GM23338 (cell line): Measurements from ENCODE around the gene DLG2. TPM values are rescaled to one million over a fixed set of nuclear protein-coding genes. Genes with fewer than 3 reads are reported as not detected.

ENCODE experiments used
- ATAC-seq: fragments of 200-7000 bp; cut with Tn5 transposase; 3 replicates; pipeline ENCODE4 v1.9.1; 2020
- DNase-seq: peaks from one replicate; pipeline ENCODE4 v3.0.0-alpha.2; 2015; ENCODE audit warnings: low spot score
- H2AFZ ChIP-seq: fragments of 200-600 bp; sonication (generic); 2 replicates; pipeline ENCODE4 v1.8.0; 2016; ENCODE audit warnings: antibody characterized with exemption, mild to moderate bottlenecking, moderate library complexity
- H3F3A ChIP-seq: fragments of 200-600 bp; sonication (generic); replicated peaks from 2 replicates; pipeline ENCODE4 v1.8.0; 2017; ENCODE audit warnings: antibody characterized with exemption, mixed run types, low read depth
- H3K27ac ChIP-seq: fragments of 200-600 bp; sonication (generic); 2 replicates; pipeline ENCODE4 v1.6.1; 2016; ENCODE audit warnings: low read depth
- H3K27me3 ChIP-seq: fragments of 200-600 bp; sonication (generic); 2 replicates; pipeline ENCODE4 v1.8.0; 2016; ENCODE audit warnings: mild to moderate bottlenecking, mixed run types, moderate library complexity; ENCODE audit not compliant: insufficient read depth
- H3K36me3 ChIP-seq: fragments of 200-600 bp; sonication (generic); 2 replicates; pipeline ENCODE4 v1.8.0; 2016; ENCODE audit warnings: mild to moderate bottlenecking; ENCODE audit not compliant: insufficient read depth
- H3K4me1 ChIP-seq: fragments of 200-600 bp; sonication (generic); 2 replicates; pipeline ENCODE4 v1.8.0; 2016; ENCODE audit warnings: mild to moderate bottlenecking, moderate library complexity; ENCODE audit not compliant: insufficient read depth
- H3K4me2 ChIP-seq: fragments of 200-600 bp; sonication (generic); 2 replicates; pipeline ENCODE4 v1.7.1; 2017; ENCODE audit warnings: mixed run types
- H3K4me3 ChIP-seq: fragments of 200-600 bp; sonication (generic); 2 replicates; pipeline ENCODE4 v1.6.1; 2016; ENCODE audit warnings: mixed run types
- H3K79me2 ChIP-seq: fragments of 200-600 bp; sonication (generic); replicated peaks from 2 replicates; pipeline ENCODE4 v1.8.0; 2017; ENCODE audit warnings: mild to moderate bottlenecking; ENCODE audit not compliant: insufficient read depth
- H3K9me2 ChIP-seq: fragments of 200-600 bp; sonication (generic); 2 replicates; pipeline ENCODE4 v1.8.0; 2017; ENCODE audit not compliant: insufficient read depth
- H4K20me1 ChIP-seq: fragments of 200-600 bp; sonication (generic); replicated peaks from 2 replicates; pipeline ENCODE4 v1.8.0; 2017; ENCODE audit warnings: mild to moderate bottlenecking; ENCODE audit not compliant: insufficient read depth
- H3K27ac Mint-ChIP-seq: 2 replicates; pipeline ENCODE4 v1.8.0; 2020; ENCODE audit warnings: inconsistent platforms, mild to moderate bottlenecking, moderate library complexity, mixed read lengths
- H3K27me3 Mint-ChIP-seq: 3 replicates; pipeline ENCODE4 v1.8.0; 2022; ENCODE audit warnings: low read depth, mild to moderate bottlenecking, moderate library complexity, mixed read lengths, inconsistent platforms; ENCODE audit not compliant: insufficient read depth, poor library complexity
- H3K36me3 Mint-ChIP-seq: 3 replicates; pipeline ENCODE4 v1.8.0; 2021; ENCODE audit warnings: low read depth, mild to moderate bottlenecking, inconsistent platforms, moderate library complexity, mixed read lengths
- H3K4me1 Mint-ChIP-seq: 3 replicates; pipeline ENCODE4 v1.8.0; 2020; ENCODE audit warnings: mild to moderate bottlenecking, inconsistent platforms, mixed read lengths
- H3K4me3 Mint-ChIP-seq: 3 replicates; pipeline ENCODE4 v1.8.0; 2021; ENCODE audit warnings: moderate library complexity, mild to moderate bottlenecking, inconsistent platforms, mixed read lengths
- H3K9me3 Mint-ChIP-seq: 3 replicates; pipeline ENCODE4 v1.8.0; 2020; ENCODE audit warnings: moderate library complexity, mild to moderate bottlenecking, inconsistent platforms, mixed read lengths
- CREB1 ChIP-seq: fragments of 250-450 bp; sonication (Bioruptor Pico); IDR thresholded peaks from 2 replicates; pipeline ENCODE4 v1.5.0; 2020; ENCODE audit warnings: low read depth, mild to moderate bottlenecking, moderate library complexity
- EZH2 ChIP-seq: fragments of 200-600 bp; sonication (generic); IDR thresholded peaks from one replicate; pipeline ENCODE4 v1.8.0; 2017; ENCODE audit warnings: antibody characterized with exemption, mild to moderate bottlenecking, low read depth; ENCODE audit not compliant: unreplicated experiment
- EZH2phosphoT487 ChIP-seq: fragments of 200-600 bp; sonication (generic); IDR thresholded peaks from one replicate; pipeline ENCODE4 v1.8.1; 2018; ENCODE audit warnings: antibody characterized with exemption; ENCODE audit not compliant: unreplicated experiment
- JUNB ChIP-seq: IDR thresholded peaks from one replicate; pipeline ENCODE4 v1.6.1; 2016; ENCODE audit warnings: antibody characterized with exemption; ENCODE audit not compliant: unreplicated experiment
- NANOG ChIP-seq: IDR thresholded peaks from 2 replicates; pipeline ENCODE4 v1.6.1; 2016; ENCODE audit warnings: antibody characterized with exemption, borderline replicate concordance
- POLR2AphosphoS5 ChIP-seq: IDR thresholded peaks from 2 replicates; pipeline ENCODE4 v1.6.1; 2016; ENCODE audit warnings: antibody characterized with exemption, low read depth
- STAT1 ChIP-seq: IDR thresholded peaks from one replicate; pipeline ENCODE4 v1.6.1; 2016; ENCODE audit warnings: antibody characterized with exemption; ENCODE audit not compliant: unreplicated experiment
- ZNF114 ChIP-seq: fragments of 250-450 bp; sonication (Bioruptor Pico); IDR thresholded peaks from 2 replicates; pipeline ENCODE4 v1.5.0; 2020; ENCODE audit warnings: mild to moderate bottlenecking, moderate library complexity
- ZNF331 ChIP-seq: fragments of 250-450 bp; sonication (Bioruptor Pico); IDR thresholded peaks from 2 replicates; pipeline ENCODE4 v1.5.0; 2020; ENCODE audit warnings: low read depth, mild to moderate bottlenecking, moderate library complexity
- polyA plus RNA-seq: library from polyadenylated mRNA; unstranded; fragments of >200 nt; fragmentation: Nextera tagmentation; extraction: Ambion mirVana; gene quantifications from 2 replicates; pipeline ENCODE4 v1.2.1, GENCODE V29; 2016
- total RNA-seq: library from RNA; depleted of rRNA; stranded (reverse); fragments of >200 nt; shearing (Covaris generic); gene quantifications from 2 replicates; pipeline ENCODE4 v1.2.3, GENCODE V29; 2014
- TF ChIP-seq, protein P1 (sequence below): IDR thresholded peaks from one replicate; pipeline ENCODE4 v1.6.1; 2018; ENCODE audit warnings: antibody characterized with exemption; ENCODE audit not compliant: unreplicated experiment
- TF ChIP-seq, protein P2 (sequence below), 2 experiments: fragments of 200-600 bp in 1 of 2; sonication (generic) in 1 of 2; conservative IDR thresholded peaks; 2 replicates each; pipeline versions ENCODE4 v1.5.1 to v1.6.1; 2016 to 2017; ENCODE audit warnings: antibody characterized with exemption in 2 of 2, low read depth in 2 of 2, mild to moderate bottlenecking in 2 of 2, moderate library complexity in 1 of 2
- TF ChIP-seq, protein P3 (sequence below): IDR thresholded peaks from 2 replicates; pipeline ENCODE4 v1.6.1; 2016; ENCODE audit warnings: antibody characterized with exemption
- TF ChIP-seq, protein P4 (sequence below): fragments of 250-450 bp; sonication (Bioruptor Pico); IDR thresholded peaks from 2 replicates; pipeline ENCODE4 v1.5.0; 2020; ENCODE audit warnings: mild to moderate bottlenecking, moderate library complexity

DLG2 gene
- total and polyA plus RNA-seq, 2 experiments from 2014 or later: 19.8 to 21.5 TPM

DNA sequence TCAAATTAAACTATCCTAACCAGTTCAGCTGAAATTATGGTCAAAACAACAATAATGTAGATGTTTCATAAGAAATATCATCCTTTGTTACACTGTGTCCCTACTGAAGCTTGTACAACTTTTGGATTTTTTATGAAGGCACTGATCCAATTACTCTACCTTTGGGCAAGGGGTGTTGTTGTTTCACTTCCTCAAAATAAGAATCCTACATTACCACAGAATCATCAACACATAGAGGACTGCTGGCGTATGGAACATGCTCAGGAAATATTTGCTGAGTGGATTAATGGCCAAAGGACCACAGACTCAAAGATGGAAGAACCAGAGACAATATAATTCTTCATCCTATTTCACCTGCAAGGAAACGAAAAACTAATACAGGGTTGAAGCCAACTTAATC, 1433.4 kb downstream of the DLG2 start:
- no peaks in the 10 kb centered on the region for H3K36me3 ChIP-seq
- no peak overlapping the region for H2AFZ ChIP-seq
- H3K9me2 ChIP-seq: no peaks in the 10 kb centered on the region; the same call in 1 of the 2 replicates
- no peaks in the 10 kb centered on the region for H3F3A ChIP-seq
- H3K27me3 ChIP-seq: no peaks in the 10 kb centered on the region
- no peak overlapping the region for H3K4me3 Mint-ChIP-seq
- peaks cover 22% of the 10 kb centered on the region for H3K9me3 Mint-ChIP-seq
- H3K36me3 Mint-ChIP-seq: peaks cover 11% of the 10 kb centered on the region; the same call in 2 of the 3 replicates
- DNase-seq (no peak), ATAC-seq (no peak)
- no peaks in the 10 kb centered on the region for H3K4me1 Mint-ChIP-seq
- TF ChIP-seq ZNF331 (no peak), STAT1 (no peak), POLR2AphosphoS5 (no peak), EZH2phosphoT487 (no peak), NANOG (no peak), JUNB (no peak), EZH2 (no peak), CREB1 (CRISPR knock-in tag) (no peak), ZNF114 (CRISPR knock-in tag) (no peak)
- TF ChIP-seq, protein P1, sequence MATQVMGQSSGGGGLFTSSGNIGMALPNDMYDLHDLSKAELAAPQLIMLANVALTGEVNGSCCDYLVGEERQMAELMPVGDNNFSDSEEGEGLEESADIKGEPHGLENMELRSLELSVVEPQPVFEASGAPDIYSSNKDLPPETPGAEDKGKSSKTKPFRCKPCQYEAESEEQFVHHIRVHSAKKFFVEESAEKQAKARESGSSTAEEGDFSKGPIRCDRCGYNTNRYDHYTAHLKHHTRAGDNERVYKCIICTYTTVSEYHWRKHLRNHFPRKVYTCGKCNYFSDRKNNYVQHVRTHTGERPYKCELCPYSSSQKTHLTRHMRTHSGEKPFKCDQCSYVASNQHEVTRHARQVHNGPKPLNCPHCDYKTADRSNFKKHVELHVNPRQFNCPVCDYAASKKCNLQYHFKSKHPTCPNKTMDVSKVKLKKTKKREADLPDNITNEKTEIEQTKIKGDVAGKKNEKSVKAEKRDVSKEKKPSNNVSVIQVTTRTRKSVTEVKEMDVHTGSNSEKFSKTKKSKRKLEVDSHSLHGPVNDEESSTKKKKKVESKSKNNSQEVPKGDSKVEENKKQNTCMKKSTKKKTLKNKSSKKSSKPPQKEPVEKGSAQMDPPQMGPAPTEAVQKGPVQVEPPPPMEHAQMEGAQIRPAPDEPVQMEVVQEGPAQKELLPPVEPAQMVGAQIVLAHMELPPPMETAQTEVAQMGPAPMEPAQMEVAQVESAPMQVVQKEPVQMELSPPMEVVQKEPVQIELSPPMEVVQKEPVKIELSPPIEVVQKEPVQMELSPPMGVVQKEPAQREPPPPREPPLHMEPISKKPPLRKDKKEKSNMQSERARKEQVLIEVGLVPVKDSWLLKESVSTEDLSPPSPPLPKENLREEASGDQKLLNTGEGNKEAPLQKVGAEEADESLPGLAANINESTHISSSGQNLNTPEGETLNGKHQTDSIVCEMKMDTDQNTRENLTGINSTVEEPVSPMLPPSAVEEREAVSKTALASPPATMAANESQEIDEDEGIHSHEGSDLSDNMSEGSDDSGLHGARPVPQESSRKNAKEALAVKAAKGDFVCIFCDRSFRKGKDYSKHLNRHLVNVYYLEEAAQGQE: no peak
- TF ChIP-seq, protein P2, sequence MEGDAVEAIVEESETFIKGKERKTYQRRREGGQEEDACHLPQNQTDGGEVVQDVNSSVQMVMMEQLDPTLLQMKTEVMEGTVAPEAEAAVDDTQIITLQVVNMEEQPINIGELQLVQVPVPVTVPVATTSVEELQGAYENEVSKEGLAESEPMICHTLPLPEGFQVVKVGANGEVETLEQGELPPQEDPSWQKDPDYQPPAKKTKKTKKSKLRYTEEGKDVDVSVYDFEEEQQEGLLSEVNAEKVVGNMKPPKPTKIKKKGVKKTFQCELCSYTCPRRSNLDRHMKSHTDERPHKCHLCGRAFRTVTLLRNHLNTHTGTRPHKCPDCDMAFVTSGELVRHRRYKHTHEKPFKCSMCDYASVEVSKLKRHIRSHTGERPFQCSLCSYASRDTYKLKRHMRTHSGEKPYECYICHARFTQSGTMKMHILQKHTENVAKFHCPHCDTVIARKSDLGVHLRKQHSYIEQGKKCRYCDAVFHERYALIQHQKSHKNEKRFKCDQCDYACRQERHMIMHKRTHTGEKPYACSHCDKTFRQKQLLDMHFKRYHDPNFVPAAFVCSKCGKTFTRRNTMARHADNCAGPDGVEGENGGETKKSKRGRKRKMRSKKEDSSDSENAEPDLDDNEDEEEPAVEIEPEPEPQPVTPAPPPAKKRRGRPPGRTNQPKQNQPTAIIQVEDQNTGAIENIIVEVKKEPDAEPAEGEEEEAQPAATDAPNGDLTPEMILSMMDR (conservative IDR thresholded peaks at IDR 0.05; ENCODE audit: low read depth in 2 of 2): no peak
- TF ChIP-seq, protein P3, sequence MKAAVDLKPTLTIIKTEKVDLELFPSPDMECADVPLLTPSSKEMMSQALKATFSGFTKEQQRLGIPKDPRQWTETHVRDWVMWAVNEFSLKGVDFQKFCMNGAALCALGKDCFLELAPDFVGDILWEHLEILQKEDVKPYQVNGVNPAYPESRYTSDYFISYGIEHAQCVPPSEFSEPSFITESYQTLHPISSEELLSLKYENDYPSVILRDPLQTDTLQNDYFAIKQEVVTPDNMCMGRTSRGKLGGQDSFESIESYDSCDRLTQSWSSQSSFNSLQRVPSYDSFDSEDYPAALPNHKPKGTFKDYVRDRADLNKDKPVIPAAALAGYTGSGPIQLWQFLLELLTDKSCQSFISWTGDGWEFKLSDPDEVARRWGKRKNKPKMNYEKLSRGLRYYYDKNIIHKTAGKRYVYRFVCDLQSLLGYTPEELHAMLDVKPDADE: no peak
- TF ChIP-seq, protein P4, sequence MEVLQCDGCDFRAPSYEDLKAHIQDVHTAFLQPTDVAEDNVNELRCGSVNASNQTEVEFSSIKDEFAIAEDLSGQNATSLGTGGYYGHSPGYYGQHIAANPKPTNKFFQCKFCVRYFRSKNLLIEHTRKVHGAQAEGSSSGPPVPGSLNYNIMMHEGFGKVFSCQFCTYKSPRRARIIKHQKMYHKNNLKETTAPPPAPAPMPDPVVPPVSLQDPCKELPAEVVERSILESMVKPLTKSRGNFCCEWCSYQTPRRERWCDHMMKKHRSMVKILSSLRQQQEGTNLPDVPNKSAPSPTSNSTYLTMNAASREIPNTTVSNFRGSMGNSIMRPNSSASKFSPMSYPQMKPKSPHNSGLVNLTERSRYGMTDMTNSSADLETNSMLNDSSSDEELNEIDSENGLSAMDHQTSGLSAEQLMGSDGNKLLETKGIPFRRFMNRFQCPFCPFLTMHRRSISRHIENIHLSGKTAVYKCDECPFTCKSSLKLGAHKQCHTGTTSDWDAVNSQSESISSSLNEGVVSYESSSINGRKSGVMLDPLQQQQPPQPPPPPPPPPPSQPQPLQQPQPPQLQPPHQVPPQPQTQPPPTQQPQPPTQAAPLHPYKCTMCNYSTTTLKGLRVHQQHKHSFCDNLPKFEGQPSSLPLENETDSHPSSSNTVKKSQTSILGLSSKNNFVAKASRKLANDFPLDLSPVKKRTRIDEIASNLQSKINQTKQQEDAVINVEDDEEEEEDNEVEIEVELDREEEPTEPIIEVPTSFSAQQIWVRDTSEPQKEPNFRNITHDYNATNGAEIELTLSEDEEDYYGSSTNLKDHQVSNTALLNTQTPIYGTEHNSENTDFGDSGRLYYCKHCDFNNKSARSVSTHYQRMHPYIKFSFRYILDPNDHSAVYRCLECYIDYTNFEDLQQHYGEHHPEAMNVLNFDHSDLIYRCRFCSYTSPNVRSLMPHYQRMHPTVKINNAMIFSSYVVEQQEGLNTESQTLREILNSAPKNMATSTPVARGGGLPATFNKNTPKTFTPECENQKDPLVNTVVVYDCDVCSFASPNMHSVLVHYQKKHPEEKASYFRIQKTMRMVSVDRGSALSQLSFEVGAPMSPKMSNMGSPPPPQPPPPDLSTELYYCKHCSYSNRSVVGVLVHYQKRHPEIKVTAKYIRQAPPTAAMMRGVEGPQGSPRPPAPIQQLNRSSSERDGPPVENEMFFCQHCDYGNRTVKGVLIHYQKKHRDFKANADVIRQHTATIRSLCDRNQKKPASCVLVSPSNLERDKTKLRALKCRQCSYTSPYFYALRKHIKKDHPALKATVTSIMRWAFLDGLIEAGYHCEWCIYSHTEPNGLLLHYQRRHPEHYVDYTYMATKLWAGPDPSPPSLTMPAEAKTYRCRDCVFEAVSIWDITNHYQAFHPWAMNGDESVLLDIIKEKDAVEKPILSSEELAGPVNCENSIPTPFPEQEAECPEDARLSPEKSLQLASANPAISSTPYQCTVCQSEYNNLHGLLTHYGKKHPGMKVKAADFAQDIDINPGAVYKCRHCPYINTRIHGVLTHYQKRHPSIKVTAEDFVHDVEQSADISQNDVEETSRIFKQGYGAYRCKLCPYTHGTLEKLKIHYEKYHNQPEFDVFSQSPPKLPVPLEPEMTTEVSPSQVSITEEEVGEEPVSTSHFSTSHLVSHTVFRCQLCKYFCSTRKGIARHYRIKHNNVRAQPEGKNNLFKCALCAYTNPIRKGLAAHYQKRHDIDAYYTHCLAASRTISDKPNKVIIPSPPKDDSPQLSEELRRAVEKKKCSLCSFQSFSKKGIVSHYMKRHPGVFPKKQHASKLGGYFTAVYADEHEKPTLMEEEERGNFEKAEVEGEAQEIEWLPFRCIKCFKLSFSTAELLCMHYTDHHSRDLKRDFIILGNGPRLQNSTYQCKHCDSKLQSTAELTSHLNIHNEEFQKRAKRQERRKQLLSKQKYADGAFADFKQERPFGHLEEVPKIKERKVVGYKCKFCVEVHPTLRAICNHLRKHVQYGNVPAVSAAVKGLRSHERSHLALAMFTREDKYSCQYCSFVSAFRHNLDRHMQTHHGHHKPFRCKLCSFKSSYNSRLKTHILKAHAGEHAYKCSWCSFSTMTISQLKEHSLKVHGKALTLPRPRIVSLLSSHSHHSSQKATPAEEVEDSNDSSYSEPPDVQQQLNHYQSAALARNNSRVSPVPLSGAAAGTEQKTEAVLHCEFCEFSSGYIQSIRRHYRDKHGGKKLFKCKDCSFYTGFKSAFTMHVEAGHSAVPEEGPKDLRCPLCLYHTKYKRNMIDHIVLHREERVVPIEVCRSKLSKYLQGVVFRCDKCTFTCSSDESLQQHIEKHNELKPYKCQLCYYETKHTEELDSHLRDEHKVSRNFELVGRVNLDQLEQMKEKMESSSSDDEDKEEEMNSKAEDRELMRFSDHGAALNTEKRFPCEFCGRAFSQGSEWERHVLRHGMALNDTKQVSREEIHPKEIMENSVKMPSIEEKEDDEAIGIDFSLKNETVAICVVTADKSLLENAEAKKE (CRISPR knock-in tag): no peak
- H3K4me1 ChIP-seq: no peaks in the 10 kb centered on the region
- H3K4me3 ChIP-seq: no peak overlapping the region
- H4K20me1 ChIP-seq: no peaks in the 10 kb centered on the region
- H3K4me2 ChIP-seq: no peak overlapping the region
- no peak overlapping the region for H3K27ac ChIP-seq
- no peak overlapping the region for H3K27ac Mint-ChIP-seq
- H3K79me2 ChIP-seq: no peaks in the 10 kb centered on the region
- no peaks in the 10 kb centered on the region for H3K27me3 Mint-ChIP-seq
